ENCODE results near the gene YAF2.

Gene YAF2

GRCh38 chr12:42143452-42144157 lies 94.4 kb downstream of the YAF2 start:
- 0 out of 2 replicates have a peak, but pooled peaks have one; percentile 8 for TF ChIP-seq CEBPB (IDR thresholded peaks at IDR 0.05)
- TF ChIP-seq, protein P1, sequence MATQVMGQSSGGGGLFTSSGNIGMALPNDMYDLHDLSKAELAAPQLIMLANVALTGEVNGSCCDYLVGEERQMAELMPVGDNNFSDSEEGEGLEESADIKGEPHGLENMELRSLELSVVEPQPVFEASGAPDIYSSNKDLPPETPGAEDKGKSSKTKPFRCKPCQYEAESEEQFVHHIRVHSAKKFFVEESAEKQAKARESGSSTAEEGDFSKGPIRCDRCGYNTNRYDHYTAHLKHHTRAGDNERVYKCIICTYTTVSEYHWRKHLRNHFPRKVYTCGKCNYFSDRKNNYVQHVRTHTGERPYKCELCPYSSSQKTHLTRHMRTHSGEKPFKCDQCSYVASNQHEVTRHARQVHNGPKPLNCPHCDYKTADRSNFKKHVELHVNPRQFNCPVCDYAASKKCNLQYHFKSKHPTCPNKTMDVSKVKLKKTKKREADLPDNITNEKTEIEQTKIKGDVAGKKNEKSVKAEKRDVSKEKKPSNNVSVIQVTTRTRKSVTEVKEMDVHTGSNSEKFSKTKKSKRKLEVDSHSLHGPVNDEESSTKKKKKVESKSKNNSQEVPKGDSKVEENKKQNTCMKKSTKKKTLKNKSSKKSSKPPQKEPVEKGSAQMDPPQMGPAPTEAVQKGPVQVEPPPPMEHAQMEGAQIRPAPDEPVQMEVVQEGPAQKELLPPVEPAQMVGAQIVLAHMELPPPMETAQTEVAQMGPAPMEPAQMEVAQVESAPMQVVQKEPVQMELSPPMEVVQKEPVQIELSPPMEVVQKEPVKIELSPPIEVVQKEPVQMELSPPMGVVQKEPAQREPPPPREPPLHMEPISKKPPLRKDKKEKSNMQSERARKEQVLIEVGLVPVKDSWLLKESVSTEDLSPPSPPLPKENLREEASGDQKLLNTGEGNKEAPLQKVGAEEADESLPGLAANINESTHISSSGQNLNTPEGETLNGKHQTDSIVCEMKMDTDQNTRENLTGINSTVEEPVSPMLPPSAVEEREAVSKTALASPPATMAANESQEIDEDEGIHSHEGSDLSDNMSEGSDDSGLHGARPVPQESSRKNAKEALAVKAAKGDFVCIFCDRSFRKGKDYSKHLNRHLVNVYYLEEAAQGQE (IDR thresholded peaks at IDR 0.05; ENCODE audit: low read depth) = no peak
- TF ChIP-seq, protein P2, sequence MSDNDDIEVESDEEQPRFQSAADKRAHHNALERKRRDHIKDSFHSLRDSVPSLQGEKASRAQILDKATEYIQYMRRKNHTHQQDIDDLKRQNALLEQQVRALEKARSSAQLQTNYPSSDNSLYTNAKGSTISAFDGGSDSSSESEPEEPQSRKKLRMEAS (IDR thresholded peaks at IDR 0.05) = no peak

DNA sequence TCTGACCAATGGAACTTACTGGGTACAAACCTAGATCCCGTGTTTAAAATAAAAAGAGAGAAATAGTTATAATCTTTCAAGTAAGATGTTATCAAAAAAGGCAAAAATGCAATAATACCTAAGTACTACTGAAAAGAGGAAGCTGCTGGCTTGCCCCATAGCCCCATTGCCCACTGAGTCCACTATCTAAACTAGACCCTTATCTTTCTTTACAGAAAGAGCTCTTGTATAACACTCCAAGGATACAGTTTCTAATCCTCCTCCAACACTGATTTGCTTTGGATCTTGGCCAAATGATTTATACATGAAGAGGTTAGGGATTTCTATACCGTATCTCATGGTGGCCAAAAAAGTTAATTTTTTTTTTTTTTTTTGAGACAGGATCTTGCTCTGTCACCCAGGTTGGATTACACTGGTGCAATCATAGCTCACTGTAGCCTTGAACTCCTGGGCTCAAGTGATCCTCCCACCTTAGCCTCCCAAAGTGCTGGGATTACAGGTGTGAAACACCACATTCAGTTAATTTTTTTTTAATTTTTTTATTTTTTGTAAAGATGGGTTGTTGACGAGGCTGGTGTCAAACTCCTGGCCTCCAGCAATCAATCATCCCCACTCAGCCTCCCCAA lies 96.0 kb downstream of the YAF2 start:
- no peak for TF ChIP-seq RAD21 (IDR thresholded peaks at IDR 0.05; ENCODE audit: low read depth)

- TF ChIP-seq FOXM1 (IDR thresholded peaks at IDR 0.05; ENCODE audit: borderline replicate concordance, low read depth) = no peak
- TF ChIP-seq EGR1 (IDR thresholded peaks at IDR 0.05) = no peak
- TF ChIP-seq NFIC (IDR thresholded peaks at IDR 0.05) = no peak
- TF ChIP-seq, protein P1 (IDR thresholded peaks at IDR 0.05; ENCODE audit: low read depth) = no peak
- TF ChIP-seq TCF12 (IDR thresholded peaks at IDR 0.05; ENCODE audit: low read depth) = no peak
- no peak for TF ChIP-seq EP300 (IDR thresholded peaks at IDR 0.05; ENCODE audit: borderline replicate concordance)
Measured at GRCh38 chr12:42140901-42141300, 97.1 kb downstream of the YAF2 start.

- no peak for TF ChIP-seq NFIC (IDR thresholded peaks at IDR 0.05)
- peak; percentile 76 for TF ChIP-seq CEBPB (IDR thresholded peaks at IDR 0.05)
- TF ChIP-seq, protein P2 (IDR thresholded peaks at IDR 0.05) = no peak
- TF ChIP-seq EP300 (IDR thresholded peaks at IDR 0.05; ENCODE audit: borderline replicate concordance) = no peak
- TF ChIP-seq TCF12 (IDR thresholded peaks at IDR 0.05; ENCODE audit: low read depth) = no peak
Measured at GRCh38 chr12:42135259-42135814, 102.7 kb downstream of the YAF2 start.

- TF ChIP-seq EP300 (IDR thresholded peaks at IDR 0.05; ENCODE audit: borderline replicate concordance) (no peak), CEBPB (IDR thresholded peaks at IDR 0.05) (peak; percentile 85)
Measured at GRCh38 chr12:42130672-42131402, 107.2 kb downstream of the YAF2 start.

- TF ChIP-seq RAD21 (IDR thresholded peaks at IDR 0.05; ENCODE audit: low read depth) (peak; percentile 97), EP300 (IDR thresholded peaks at IDR 0.05; ENCODE audit: borderline replicate concordance) (no peak)
Measured at GRCh38 chr12:42129595-42130204, 108.3 kb downstream of the YAF2 start.

DNA sequence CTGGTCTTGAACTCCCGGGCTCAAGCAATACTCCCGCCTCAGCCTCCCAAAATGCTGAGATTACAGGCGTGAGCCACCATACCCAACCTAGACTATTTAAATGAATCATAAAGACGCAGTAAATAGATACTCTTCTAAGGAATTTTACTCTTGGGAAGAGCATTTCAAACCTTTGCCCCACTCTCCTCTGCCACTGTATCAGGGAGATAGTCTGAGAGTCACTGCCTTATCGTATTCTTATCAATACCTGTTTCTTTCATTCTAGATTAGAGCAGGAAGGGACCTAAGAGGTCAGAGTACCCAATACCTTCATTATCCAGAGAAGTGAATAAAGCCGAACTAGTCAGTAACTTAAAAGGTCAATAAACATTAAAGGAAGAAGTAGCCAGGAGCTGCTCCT lies 109.2 kb downstream of the YAF2 start:
- TF ChIP-seq, protein P2 (IDR thresholded peaks at IDR 0.05) = no peak
- TF ChIP-seq NFIC (IDR thresholded peaks at IDR 0.05) = no peak

GRCh38 chr12:42128327-42128726 lies 109.7 kb downstream of the YAF2 start:
- TF ChIP-seq EP300 (IDR thresholded peaks at IDR 0.05; ENCODE audit: borderline replicate concordance) (no peak), USF1 (IDR thresholded peaks at IDR 0.05) (no peak)

Data from Ishikawa (cell line).